Measurements from ENCODE around the gene CCNB2.
"Not testable (repeated sequence)": the region's sequence is repeated elsewhere in the genome, so short reads cannot be mapped to it uniquely, and the experiment has no call there.

Gene CCNB2

DNA sequence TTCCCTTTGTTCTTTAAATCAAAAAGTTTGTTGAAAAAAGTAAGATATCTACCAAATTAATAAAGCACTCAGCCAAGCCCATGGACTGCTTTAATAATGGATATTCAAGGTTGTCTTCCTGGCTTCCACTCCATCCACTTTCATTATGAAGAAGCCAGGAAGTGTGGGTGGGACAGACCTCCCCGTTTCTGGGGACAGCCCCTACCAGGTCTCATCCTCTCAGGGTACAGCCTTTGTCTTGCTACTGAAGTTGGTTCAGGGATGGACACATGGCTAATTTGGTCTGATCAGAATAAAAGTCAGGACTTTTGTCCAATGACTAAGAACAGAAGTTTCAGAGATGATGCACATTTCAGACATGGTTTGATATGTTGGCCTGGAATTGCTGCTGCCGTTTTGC, 32.6 kb downstream of the CCNB2 start:
- no peak for DNase-seq

DNA sequence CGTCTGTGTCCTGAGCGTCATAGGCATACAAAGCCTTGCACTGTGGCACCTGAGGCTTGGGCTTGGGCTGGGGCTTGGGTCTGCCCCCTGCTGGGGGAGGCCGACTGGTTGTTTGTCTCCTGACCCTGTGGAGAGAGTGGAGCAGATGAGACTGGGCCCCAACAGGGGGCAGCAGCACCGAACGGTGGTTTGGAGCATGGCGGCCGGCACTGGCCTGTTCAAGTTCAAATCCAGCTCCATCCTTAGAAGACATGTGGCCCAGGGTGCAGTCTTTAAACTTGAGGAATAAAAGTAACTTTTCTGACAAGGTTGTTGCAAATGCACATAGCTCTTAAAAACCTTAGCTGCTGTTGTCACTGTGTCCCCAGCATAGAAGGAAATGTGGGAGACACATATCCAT, 33.3 kb downstream of the CCNB2 start:
- DNase-seq = peak; percentile 53 to 73 (median 61)

DNA sequence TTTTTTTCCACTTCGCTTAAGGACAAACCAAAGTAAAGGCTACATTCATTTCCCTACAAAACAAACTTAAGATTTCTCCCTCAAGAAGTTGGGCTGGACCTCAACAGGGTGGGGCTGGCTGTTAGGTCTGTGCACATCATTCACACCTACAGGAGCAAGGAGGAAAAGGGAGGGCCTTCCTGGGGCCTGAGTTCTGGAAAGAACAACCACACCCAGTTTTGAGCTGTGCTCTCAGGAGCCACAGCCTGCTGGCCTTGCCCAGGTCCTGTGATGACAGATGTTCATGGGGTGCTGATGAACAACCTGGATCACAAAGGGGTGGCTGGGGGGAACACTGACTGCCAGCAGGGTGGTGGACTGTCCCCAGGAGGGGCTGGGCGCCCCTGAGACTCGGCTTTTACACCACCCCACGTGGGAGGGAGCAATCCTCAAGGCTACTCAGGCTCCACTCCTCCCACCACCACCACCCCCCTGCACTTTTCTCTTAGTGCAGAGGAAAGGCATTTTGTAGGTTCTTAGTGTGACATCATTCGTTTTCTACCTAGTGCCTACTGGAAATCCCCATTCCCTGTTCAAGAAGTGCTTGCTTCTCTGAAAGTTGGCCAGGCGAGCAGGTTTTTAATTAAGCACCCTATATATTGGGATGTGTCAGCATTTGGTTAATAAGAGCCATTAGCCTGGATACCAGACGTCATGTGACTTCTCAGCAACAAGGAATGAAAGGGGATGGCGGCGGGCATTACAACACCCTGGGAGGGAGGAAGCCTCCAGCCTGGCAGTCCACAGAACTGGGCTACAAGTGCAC, 35.7 kb downstream of the CCNB2 start:
- no peak for DNase-seq

DNA sequence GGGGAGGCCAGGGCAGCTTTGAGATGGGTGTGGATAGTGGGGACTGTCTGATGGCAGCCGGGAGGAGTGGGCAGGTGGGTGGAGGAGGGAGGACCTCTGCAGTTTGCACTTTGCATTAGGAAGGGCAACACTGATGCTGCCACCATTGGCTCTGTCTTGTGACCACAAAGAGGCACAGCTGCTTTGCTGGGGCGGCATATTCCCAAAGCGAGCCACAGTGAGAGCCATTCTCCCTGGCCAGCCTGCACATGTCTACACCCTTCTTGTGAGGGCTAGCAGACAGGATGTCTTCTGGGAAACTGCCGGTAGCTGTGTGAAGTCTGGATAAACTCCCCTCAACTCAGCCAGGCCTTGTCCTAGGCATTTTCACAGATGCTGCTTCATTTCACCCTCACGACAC, 38.3 kb downstream of the CCNB2 start:
- no peak for DNase-seq

DNA sequence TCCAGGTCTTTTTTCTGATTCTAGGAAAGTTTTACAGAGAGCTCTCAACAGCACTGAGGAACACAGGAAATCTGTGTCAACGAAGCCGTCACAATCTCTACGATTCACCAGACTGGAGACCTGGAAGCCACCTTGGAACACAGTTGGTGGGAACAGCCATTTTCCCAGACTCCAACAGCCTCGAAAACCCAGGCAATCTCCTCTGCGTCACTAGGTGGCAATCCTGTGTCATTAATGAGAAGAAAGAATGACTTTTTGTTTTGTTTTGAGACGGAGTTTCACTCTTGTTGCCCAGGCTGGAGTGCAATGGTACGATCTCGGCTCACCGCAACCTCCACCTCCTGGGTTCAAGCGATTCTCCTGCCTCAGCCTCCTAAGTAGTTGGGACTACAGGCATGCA, 39.6 kb downstream of the CCNB2 start:
- peak in 1 of 3 donors; percentile 27 for DNase-seq

DNA sequence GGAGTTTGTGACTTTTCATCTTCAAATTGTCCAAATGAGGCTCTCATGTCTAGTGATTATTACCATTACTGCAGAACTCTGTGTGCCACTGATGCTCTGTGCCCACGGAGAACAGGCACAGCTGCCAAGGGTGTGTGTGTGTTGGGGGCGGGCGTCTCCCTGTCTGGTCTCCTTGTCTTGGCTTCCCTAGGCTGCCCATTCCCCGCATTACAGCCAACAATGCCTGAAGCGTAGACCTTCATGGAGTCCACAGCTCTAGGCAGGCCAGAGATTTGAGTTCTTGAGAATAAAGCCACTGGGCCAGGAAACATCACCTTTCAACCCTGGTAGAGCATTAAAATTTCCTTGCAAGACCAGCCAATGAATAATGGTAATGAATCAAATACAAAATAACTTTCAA, 42.7 kb downstream of the CCNB2 start:
- DNase-seq = no peak

DNA sequence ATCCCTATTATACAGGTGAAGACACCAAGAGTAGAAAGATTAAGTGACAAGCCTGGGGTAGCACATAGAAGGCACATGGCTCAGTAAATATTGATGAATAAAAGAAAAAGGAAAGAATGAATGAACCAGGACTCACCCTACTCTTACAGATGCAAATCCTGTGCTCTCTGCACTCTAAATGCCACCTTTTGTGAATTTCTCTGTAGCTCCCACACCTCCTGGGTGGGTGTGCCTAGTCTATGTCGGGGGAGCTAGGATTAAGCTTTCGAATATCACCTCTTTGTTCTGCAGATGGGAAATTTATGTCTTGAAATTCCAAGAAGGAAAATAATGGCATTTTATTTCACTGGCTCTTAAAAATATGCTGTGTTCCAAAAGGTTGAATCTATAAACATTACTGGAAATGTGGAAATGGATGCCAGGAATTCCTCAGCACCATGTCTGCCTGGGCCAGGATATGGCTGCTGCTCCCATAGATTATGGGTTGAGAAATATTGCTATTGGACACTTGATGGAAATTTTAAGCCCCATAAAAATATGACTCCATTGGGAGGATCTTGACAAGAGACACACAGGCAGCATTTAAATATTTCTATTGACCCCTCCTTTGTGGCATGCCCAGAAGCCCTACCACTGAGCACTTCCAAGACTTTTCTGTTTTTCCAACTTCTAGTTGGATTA, 43.3 kb downstream of the CCNB2 start:
- no peak for DNase-seq

DNA sequence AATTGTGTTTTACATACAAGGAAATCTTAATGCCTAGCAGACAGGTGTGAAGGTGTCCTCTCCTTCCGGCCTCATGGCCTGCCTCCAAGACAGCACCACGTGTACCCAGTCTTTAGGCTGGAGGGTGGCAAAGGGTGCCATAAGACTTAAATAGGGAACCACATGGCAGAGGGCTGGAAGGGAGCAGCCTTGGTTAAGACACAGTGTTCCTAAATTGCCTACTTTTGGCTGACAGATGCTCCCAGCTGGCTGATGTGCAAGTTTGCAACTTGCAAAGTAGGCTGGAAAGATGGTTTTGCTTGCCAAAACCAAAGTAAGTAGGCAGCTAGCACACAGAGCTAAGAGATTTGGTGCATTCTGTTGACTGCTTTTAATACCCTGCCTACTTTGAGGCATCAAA, 45.2 kb downstream of the CCNB2 start:
- DNase-seq = no peak

DNA sequence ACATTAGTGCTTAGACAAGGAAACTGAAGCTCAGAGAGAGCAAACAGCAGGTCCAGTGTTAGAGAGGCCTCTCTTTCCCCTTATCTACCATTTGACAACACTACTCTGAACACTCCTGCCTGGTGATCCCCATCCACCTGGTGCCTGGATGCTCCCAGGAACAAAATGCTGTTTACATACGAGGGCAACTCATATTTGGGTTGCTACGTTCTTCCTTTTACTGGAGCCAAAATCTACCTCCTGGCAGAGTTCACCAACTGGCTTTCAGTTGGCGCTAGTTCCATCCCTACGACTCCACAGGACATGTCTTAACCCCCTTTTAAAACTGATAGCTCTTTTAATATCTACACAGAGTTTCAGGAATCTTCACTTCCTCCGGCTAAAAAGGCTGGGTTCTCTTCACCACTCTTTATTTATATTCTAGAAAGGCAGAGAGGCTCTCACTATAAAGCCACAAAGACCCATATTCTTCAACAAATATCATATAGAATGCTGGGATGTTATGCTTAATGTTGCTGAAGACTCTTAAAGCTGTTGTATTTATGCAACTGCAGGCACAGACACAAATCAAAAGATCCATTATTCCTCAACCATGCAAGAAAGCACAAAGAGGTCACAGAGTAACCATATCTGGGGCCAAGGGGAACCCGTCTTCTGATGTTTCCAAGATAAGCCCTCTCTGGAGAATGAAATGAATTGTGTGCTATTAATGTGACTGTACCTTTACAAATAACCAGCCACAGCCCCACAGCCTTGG, 47.9 kb downstream of the CCNB2 start:
- no peak for DNase-seq

DNA sequence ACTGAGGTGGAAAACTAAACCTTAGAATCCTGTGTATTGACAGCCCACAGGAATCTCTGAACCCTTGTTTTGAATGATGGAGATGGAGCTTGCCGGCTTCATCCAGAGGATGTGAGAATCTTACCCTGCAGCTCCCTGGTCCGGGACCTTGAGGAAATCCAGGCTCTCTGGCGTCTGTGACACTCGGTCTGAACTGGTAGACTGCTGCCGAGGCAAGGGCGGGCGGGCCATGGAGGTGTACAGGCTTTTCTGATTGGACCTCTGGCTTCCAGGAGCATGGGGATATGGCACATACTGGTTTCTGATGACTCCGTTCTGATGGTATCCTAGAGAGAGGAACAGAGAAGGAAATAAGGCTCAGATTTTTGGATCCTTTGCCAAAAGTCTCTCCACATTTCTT, 48.5 kb downstream of the CCNB2 start:
- DNase-seq = no peak

DNA sequence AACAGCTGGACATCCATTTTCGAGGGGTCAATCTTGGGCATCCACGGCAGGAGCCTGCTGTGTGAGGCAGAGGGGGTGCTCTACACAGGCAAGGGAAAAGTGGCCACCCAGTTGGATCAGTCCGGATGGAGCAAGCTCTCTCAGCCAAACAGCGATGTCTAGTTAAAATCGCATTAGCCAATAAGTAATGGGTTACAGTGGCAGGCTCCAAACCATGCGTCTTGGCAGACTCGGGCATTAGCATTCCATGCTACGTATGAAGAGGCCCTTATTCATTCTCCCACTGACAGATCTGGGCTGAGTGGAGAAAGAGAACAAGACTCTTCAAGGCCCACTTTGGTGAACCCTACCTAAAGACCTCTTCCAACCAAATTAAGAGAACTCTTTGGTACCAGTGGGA, 49.3 kb downstream of the CCNB2 start:
- DNase-seq = no peak

DNA sequence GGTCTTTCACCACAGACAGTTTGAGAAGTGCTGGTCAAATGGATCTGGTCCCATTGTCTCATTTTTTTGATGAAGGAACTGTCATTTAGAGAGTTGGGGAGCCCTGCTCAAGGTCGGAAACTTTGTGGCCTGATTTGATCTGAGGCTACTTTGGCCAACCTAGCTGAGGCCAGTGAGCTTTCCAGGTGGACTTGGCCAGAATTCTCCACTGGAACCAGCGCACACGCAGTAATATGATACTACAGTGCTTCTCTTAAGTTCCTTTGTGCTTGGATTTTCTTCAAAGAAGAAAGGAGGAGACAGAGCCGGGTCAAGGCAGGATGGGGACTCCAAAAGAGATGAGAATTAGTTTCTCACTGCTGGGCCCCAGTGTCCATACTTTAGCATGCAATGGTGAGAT, 50.5 kb downstream of the CCNB2 start:
- DNase-seq = no peak

DNA sequence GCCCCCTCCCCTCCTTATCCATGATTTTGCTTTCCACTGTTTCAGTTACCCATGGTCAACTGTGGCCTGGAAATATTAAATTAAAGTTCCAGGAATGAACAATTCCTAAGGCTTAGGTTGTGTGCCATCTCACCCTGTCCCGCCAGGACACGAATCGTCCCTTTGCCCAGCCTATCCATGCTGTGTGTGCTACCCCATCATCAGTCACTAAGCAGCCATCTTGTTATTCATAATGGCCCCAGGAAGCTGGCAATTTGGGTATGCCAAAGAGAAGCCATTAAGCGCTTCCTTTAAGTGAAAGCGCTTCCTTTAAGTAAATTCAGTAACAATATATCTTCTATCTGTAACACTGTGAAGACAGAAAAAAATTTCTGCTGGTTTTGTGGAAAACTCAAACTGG, 52.5 kb downstream of the CCNB2 start:
- DNase-seq = no peak

DNA sequence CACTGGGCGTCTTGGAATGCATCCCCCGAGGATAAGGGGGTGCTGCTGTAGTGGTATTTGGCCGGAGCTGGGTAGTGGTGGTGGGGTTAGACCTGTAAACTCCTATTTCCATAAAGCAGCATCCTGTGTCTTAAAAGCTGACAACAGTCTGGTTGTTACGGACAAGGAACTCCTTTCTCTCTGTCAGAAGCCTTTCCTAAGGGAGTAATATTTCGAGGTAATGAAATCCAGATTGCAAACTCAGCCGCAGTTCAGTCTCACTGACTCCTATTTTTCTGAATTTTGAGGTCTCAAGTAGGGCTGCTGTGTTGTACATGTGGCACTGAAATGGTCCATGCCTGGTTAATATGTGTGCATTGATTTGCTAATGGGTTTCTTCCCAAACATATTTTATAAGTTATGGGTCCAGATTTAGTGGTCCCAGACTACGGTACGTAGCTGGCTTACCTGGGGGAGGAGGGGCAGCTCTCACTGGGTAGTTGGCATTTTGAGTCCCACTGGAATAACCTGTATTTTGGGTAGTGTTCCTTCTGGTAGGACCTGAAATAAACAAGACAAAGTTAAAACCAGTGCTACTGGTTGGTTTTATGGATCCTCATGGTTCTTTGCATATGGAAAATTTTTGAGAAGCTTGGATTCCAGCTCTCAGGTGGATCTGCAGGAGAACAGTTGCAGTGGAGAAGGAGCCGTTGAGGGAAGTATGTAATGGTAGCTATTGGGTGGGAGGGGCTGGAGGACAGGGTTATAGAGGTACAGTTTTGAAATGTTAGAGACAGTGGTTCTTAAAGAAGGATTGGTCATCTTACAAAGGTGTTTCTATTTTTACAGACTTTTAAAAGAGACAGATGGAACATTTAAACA, 53.1 kb downstream of the CCNB2 start:
- DNase-seq = no peak

DNA sequence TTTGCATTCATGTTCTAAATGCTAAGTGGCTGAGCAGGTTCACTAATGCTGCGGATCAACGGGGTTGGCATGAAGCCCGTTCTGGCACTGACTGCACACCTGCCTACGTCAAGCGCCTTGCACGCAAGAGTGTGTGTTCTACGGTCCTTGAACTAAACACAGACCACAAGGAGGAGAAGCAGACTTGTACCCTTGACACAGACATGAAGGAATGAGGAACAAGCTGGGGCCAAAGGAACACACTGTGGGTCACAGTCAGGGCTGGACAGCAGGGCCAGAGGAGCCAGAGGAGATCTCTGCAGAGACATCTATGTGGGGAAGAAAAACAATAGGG, 53.7 kb downstream of the CCNB2 start:
- no peak for DNase-seq

DNA sequence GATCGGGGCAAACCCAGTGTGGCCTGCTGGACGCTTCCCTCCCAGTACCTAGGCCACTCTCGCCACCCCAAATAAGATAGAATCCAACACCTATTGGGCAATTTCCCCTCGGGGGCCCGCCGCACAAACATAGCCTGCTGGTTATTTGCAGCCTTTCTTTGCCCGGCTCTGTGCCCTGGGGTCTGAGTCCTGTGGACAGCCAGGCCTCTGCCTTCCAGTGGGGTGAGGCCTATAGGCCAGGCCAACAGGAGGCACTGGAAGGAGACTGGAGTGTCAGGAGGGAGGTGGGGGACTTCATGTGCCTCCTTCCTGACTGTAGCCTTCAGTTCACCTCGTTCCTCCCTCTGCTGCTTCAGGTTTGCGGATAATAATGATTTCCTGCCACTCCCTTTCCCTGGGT, 54.3 kb downstream of the CCNB2 start:
- no peak for DNase-seq

DNA sequence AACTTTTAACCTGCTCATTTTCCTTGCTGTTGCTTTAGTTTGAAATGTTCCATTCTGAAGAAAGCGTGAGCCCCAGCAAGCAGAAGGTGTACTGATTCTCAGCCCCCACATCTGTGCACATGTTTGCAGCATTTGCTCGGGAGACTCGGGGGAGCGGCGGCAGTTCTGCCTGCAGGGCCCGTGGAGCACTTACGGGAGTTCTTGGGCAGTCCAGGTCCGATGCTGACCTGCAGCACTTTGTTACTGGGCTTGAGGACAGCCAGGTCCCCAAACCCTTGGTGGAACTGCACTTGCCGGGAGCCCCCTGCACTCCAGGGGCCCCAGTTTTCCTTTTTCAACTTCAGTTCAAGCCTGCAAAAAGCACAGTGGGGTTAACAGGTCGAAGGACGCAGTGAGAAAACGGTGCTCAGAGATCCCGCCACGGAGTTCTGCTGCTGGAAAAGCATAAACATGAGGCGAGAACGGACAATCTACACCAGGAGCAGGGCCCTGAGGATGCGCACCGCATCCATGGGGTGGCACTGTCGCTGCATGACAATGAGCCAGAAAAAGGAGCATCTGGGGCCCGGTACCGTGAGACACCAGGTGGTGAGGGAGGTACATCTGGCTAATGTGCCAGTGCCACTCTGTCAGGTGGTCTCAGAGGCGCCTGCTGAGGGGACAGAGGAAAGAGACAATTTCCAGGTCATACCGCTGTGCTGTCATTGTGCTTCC, 56.1 kb downstream of the CCNB2 start:
- DNase-seq = peak in 1 of 3 donors; percentile 47

DNA sequence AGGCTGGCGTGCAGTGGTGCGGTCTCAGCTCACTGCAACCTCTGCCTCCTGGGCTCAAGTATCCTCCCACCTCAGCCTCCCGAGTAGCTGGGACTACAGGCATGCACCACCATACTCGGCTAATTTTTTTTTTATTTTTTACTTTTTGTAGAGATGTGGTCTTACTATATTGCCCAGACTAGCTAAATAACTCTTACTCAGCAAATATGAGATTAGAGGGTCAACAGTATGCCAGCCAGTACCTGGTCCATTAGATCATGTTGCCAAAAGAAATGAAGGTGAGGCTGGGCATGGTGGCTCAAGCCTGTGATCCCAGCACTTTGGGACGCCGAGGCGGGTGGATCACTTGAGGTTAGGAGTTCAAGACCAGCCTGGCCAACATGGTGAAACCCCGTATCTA, 57.1 kb downstream of the CCNB2 start:
- not testable (repeated sequence) for DNase-seq

DNA sequence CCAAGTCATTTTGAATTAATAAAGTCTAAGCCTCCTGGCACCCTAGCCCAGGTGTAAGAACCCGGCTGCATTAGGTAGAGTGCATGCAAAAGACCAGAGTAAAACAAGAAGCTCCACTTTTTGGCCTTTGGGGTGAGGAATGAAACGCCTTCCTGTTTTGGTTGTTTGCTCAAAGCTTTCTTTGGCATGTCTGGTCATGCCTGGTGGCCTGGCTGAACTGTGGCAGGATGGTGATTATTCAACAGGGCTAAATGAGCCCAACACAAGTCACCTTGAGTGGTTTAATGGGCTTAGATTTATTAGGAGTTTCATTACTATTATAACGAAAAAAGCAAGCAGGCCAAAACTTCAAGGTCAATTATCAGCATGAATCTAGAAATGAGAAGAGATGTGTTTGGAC, 60.8 kb downstream of the CCNB2 start:
- DNase-seq = no peak

DNA sequence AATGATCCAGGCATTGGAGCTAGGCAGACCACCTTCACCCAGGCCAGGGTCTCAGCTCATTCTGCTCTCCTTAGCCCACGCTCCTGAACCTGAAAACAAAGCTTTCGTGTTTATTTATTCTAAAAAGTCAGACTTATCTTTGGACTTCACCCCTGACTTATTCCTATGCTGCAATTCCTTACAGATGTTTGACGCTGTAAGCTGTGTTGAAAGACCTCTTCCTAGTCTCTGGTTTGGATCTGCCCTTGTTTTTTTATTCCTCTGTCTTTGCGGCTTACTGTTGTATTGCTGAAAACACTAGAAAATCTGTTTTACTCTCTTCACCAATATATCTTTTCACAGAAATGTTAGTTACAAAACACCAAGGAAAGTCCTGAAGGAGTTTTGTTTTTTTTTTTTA, 61.2 kb downstream of the CCNB2 start:
- DNase-seq = no peak

DNA sequence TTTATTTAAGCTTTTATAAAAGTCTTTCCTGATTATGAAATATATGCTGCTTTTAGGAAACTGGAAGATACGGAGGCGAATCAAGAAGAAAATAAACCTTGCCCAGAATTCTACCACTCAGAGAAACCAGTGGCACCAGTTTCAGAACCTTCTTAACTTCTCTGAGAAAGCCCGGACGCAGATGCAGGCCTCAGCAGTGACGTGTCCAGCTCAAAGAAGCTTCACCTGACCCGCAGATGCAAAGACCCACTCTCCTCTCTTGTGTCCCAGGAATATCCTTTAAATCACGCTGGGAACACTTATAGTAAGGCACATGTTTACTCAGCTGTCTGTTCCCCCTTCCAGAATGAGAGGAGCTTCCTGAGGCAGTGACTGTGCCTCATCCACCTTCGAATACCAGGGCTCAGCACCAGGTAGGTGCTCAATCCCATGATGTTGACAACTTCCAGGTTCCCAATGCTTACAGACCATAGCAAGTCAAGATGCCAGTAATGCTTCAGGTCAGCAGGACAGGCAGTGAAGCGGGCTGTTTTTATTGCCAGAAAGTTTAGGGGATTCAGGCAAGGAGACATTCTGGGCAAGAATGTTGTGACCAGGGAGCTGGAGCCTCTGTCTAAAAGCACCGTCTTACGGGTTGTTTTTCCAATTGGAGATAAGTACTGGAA, 61.8 kb downstream of the CCNB2 start:
- DNase-seq = no peak

DNA sequence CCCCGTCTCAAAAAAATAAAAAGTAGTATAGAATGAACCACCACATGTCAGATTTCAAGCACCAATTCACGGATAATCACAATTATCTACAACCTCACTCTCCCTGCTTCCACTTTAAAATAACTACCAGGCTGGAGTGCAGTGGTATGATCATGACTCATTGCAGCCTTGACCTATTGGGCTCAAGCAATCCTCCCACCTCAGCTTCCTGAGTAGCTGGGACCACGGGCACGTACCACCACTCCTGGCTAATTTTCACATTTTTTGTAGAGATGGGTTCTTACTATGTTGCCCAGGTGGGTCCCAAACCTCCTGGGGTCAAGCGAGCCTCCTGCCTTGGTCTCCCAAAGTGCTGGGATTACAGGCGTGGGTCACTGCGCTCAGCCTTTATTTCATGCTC, 63.6 kb downstream of the CCNB2 start:
- DNase-seq = peak; percentile 71 to 75 (median 73)
